Testis (tissue), 3 donors: ENCODE results near the gene ITIH3. TPM values are rescaled to one million over a fixed set of nuclear protein-coding genes. Genes with fewer than 3 reads are reported as not detected.

Experiments
- DNase-seq: peaks from one replicate; pipeline ENCODE4 v3.0.0-alpha.2; 2019
- H3K27ac ChIP-seq, 2 donors: fragments of 200-600 bp; sonication (generic); one replicate each; pipeline ENCODE4 v1.5.1; 2019
- H3K27me3 ChIP-seq: fragments of 200-600 bp; sonication (generic); one replicate; pipeline ENCODE4 v1.5.1; 2019
- H3K36me3 ChIP-seq: fragments of 200-600 bp; sonication (generic); one replicate; pipeline ENCODE4 v1.5.1; 2017; ENCODE audit warnings: low read depth; ENCODE audit errors: missing control alignments
- H3K4me1 ChIP-seq: fragments of 200-600 bp; sonication (generic); one replicate; pipeline ENCODE4 v1.5.1; 2019
- H3K4me3 ChIP-seq, 2 donors: fragments of 200-600 bp; sonication (generic); one replicate each; pipeline ENCODE4 v1.5.1; 2017 to 2019
- H3K9me3 ChIP-seq: fragments of 200-600 bp; sonication (generic); one replicate; pipeline ENCODE4 v1.5.1; 2017
- CTCF ChIP-seq, 3 experiments: fragments of 450-650 bp in 2 of 3; fragments of 200-600 bp in 1 of 3; sonication (generic) in 1 of 3; IDR thresholded peaks; one replicate each; pipeline ENCODE4 v1.5.1; 2016 to 2019; ENCODE audit warnings: antibody characterized with exemption in 3 of 3, mild to moderate bottlenecking in 2 of 3, moderate library complexity in 1 of 3
- POLR2A ChIP-seq: fragments of 450-650 bp; IDR thresholded peaks from one replicate; pipeline ENCODE4 v1.6.1; 2017; ENCODE audit warnings: antibody characterized with exemption, mild to moderate bottlenecking, moderate library complexity
- WGBS, 2 donors: methylation state at CpG; one replicate each; pipeline ENCODE4 v1.1.5; 2018; 5-methylcytosine and 5-hydroxymethylcytosine counted together
- intact Hi-C: fragments of 100-400 bp; cut with DNase I; formaldehyde crosslinking; loops from one replicate; pipeline ENCODE4 v1.15.1; 2023; ENCODE audit warnings: low total_unique reads
- polyA plus RNA-seq: library from polyadenylated mRNA; stranded (reverse); fragments of 350-450 nt; fragmentation: Illumina TruSeq; extraction: RNeasy Lipid Tissue Mini Kit (QIAGEN cat#74804); gene quantifications from one replicate; pipeline ENCODE4 v1.2.3, GENCODE V29; 2014; ENCODE audit warnings: low read depth, low replicate concordance; ENCODE audit not compliant: insufficient read depth
- total RNA-seq, 2 donors: library from RNA; depleted of rRNA; stranded (reverse); fragments of >200 nt; gene quantifications; one replicate each; pipeline ENCODE4 v1.2.3, GENCODE V29; 2016

Gene ITIH3
- total and polyA plus RNA-seq, 3 donors from 2014 or later: 5.4 to 9.9 (median 6.3) TPM

GRCh38 chr3:52829906-52830463 lies 35.4 kb downstream of the ITIH3 start:
- 93 to 100% methylated on average over 5 to 10 of the region's 10 CpGs for WGBS, 2 donors
- DNase-seq: no peak
- Histone ChIP-seq H3K4me1 (no peaks in the 10 kb centered on the region), H3K27me3 (no peaks in the 10 kb centered on the region), H3K36me3 (no peaks in the 10 kb centered on the region), H3K4me3 (no peak overlapping the region), H3K9me3 (no peaks in the 10 kb centered on the region), H3K27ac (no peak overlapping the region)
- TF ChIP-seq POLR2A: no peak
- intact Hi-C loops: no loop called here

- H3K27me3 ChIP-seq: no peaks in the 10 kb centered on the region
- DNase-seq: no peak
- H3K4me3 ChIP-seq: no peak within 1 kb of the TSS
- no peak for TF ChIP-seq POLR2A
- no peak for TF ChIP-seq CTCF (IDR thresholded peaks at IDR 0.05)
- H3K9me3 ChIP-seq: no peaks in the 10 kb centered on the region
- no peaks in the 10 kb centered on the region for H3K4me1 ChIP-seq
- WGBS, 2 donors: 79 to 85% methylated on average over 16 of the region's 16 CpGs
- intact Hi-C loops: no loop called here
- no peaks in the 10 kb centered on the region for H3K36me3 ChIP-seq
- H3K27ac ChIP-seq: no peak within 1 kb of the TSS
Measured at GRCh38 chr3:52830535-52831258, 36.1 kb downstream of the ITIH3 start, which contains the start of gene ITIH4. TSS of gene ITIH4 (minus strand) at chr3:52830672. CDS start at chr3:52830642, 30 bp downstream.

GRCh38 chr3:52831500-52832301 lies 37.1 kb downstream of the ITIH3 start:
- Histone ChIP-seq H3K36me3 (no peaks in the 10 kb centered on the region), H3K4me1 (no peaks in the 10 kb centered on the region), H3K4me3 (no peak overlapping the region), H3K27me3 (no peaks in the 10 kb centered on the region), H3K9me3 (no peaks in the 10 kb centered on the region), H3K27ac (no peak overlapping the region)
- intact Hi-C loops: no loop called here
- TF ChIP-seq POLR2A (no peak), CTCF (IDR thresholded peaks at IDR 0.05) (no peak)
- DNase-seq: no peak
- 54 to 55% methylated on average over 17 to 20 of the region's 21 CpGs for WGBS, 2 donors

- no peak overlapping the region for H3K27ac ChIP-seq
- TF ChIP-seq POLR2A (no peak), CTCF (IDR thresholded peaks at IDR 0.05) (no peak)
- 85 to 98% methylated on average over 14 of the region's 14 CpGs for WGBS, 2 donors
- intact Hi-C loops: no loop called here
- DNase-seq: no peak
- H3K36me3 ChIP-seq: no peaks in the 10 kb centered on the region
- H3K9me3 ChIP-seq: no peaks in the 10 kb centered on the region
- no peak overlapping the region for H3K4me3 ChIP-seq
- H3K4me1 ChIP-seq: no peaks in the 10 kb centered on the region
- H3K27me3 ChIP-seq: no peaks in the 10 kb centered on the region
Measured at GRCh38 chr3:52833202-52833601, 38.6 kb downstream of the ITIH3 start.

- no peak within 1 kb of the TSS for H3K27ac ChIP-seq
- 58 to 67% methylated on average over 10 to 11 of the region's 11 CpGs for WGBS, 2 donors
Measured at GRCh38 chr3:52834871-52835501, 40.4 kb downstream of the ITIH3 start, which contains the start of gene MUSTN1. TSS of gene MUSTN1 (minus strand) at chr3:52835019. CDS start at chr3:52834948, 71 bp downstream.

More at GRCh38 chr3:52834871-52835501, 40.4 kb downstream of the ITIH3 start, which contains the start of gene MUSTN1:
- H3K9me3 ChIP-seq: no peaks in the 10 kb centered on the region
- no peak for TF ChIP-seq POLR2A
- TF ChIP-seq CTCF (IDR thresholded peaks at IDR 0.05): no peak
- no peaks in the 10 kb centered on the region for H3K4me1 ChIP-seq
- H3K27me3 ChIP-seq: no peaks in the 10 kb centered on the region
- H3K36me3 ChIP-seq: no peaks in the 10 kb centered on the region
- intact Hi-C loops: no loop called here
- DNase-seq: peak; percentile 29
- H3K4me3 ChIP-seq: no peak within 1 kb of the TSS
